GM08714 (cell line): ENCODE results near the gene ETFBKMT.
"Not testable (repeated sequence)": the region's sequence is repeated elsewhere in the genome, so short reads cannot be mapped to it uniquely, and the experiment has no call there.

Source experiments
- H3K4me3 ChIP-seq: fragments of 200-500 bp; sonication (Bioruptor generic); 2 replicates; pipeline ENCODE4 v1.5.1; 2014; ENCODE audit warnings: mild to moderate bottlenecking, low read length, inconsistent platforms
- ZNF274 ChIP-seq: IDR thresholded peaks from 2 replicates; pipeline ENCODE4 v1.6.1; 2012; ENCODE audit warnings: mild to moderate bottlenecking, low read depth, low read length

The ETFBKMT gene

GRCh38 chr12:31682136-31682962 is 22.9 kb downstream of the ETFBKMT start:
- no peak overlapping the region for H3K4me3 ChIP-seq
- no peak for TF ChIP-seq ZNF274

GRCh38 chr12:31685801-31686200 is 26.3 kb downstream of the ETFBKMT start:
- no peak for TF ChIP-seq ZNF274
- no peak overlapping the region for H3K4me3 ChIP-seq

GRCh38 chr12:31687101-31687527 is 27.6 kb downstream of the ETFBKMT start:
- no peak for TF ChIP-seq ZNF274
- no peak overlapping the region; the same call in 1 of the 2 replicates for H3K4me3 ChIP-seq

- H3K4me3 ChIP-seq: not testable (repeated sequence)
Measured at GRCh38 chr12:31689921-31690320, 30.4 kb downstream of the ETFBKMT start.

GRCh38 chr12:31702047-31702446 is 42.6 kb downstream of the ETFBKMT start:
- no peak overlapping the region for H3K4me3 ChIP-seq
- no peak for TF ChIP-seq ZNF274

GRCh38 chr12:31705621-31706020 is 46.1 kb downstream of the ETFBKMT start:
- H3K4me3 ChIP-seq: no peak overlapping the region
- TF ChIP-seq ZNF274: no peak

GRCh38 chr12:31708118-31708517 is 48.6 kb downstream of the ETFBKMT start:
- H3K4me3 ChIP-seq: not testable (repeated sequence)

GRCh38 chr12:31710021-31710818 is 50.7 kb downstream of the ETFBKMT start:
- no peak for TF ChIP-seq ZNF274
- H3K4me3 ChIP-seq: no peak overlapping the region

- no peak for TF ChIP-seq ZNF274
- no peak overlapping the region for H3K4me3 ChIP-seq
Measured at GRCh38 chr12:31712877-31713276, 53.4 kb downstream of the ETFBKMT start.

GRCh38 chr12:31714406-31715271 is 55.2 kb downstream of the ETFBKMT start:
- TF ChIP-seq ZNF274: no peak
- H3K4me3 ChIP-seq: peak overlapping the region; percentile 58; the same call in 1 of the 2 replicates

GRCh38 chr12:31715283-31715825 is 55.9 kb downstream of the ETFBKMT start:
- TF ChIP-seq ZNF274: no peak
- H3K4me3 ChIP-seq: peak overlapping the region; percentile 58

- not testable (repeated sequence) for H3K4me3 ChIP-seq
Measured at GRCh38 chr12:31716998-31717397, 57.5 kb downstream of the ETFBKMT start.

GRCh38 chr12:31718542-31719198 is 59.2 kb downstream of the ETFBKMT start:
- H3K4me3 ChIP-seq: not testable (repeated sequence)

- no peak overlapping the region for H3K4me3 ChIP-seq
- no peak for TF ChIP-seq ZNF274
Measured at GRCh38 chr12:31722580-31722979, 63.1 kb downstream of the ETFBKMT start.
